Stimulated activated CD8-positive, alpha-beta memory T cell treated with anti-CD3 and anti-CD28 coated beads, Interleukin-12 subunit alpha, Interleukin-12 subunit beta, amount 100 ng/mL, for 24 hours (primary cell): Measurements from ENCODE around the gene SFSWAP.
"Not testable (repeated sequence)": the region's sequence is repeated elsewhere in the genome, so short reads cannot be mapped to it uniquely, and the experiment has no call there.

ENCODE experiments used
- DNase-seq: peaks from one replicate; pipeline ENCODE4 v3.0.0-alpha.2; 2020; ENCODE audit errors: extremely low read depth

The SFSWAP gene

GRCh38 chr12:131735476-131736445, 24.9 kb downstream of the SFSWAP start:
- DNase-seq, result no peak

DNA sequence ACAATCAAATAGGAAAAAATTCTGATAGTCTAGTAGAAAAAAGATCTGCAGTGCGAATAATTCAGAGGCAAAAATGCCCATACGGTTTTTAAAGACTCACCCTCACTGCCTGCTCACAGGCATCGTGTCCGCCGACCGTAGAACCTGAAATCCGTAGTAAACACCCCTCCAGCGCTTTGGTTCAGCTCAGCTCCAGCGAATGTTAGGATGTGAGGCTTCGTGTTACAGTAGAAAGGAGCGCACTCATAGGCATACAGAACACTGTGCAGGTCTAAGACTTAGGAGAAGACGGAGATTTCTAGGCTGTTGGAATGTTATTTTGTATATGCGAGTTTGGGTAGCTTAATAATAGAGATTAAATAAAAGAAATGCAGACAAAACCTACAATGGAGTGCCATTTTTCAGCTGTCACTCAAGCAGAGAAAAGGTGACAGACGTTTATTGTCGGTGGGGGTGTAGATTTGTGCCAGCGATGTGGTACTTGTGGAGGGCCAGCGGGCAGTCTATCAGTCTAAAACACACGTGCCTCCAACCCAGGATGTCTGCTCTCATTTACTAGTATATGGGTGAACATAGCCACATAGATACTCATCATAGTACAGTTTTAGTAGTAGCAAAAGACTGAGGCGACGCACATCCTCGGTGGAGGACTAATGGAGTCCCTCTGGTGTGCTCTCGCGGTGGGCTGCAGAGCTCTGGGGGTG, 25.7 kb downstream of the SFSWAP start:
- no peak for DNase-seq

GRCh38 chr12:131737150-131737827, 26.4 kb downstream of the SFSWAP start:
- no peak for DNase-seq

- DNase-seq, result no peak
Observed at GRCh38 chr12:131738196-131738595, 27.3 kb downstream of the SFSWAP start.

DNA sequence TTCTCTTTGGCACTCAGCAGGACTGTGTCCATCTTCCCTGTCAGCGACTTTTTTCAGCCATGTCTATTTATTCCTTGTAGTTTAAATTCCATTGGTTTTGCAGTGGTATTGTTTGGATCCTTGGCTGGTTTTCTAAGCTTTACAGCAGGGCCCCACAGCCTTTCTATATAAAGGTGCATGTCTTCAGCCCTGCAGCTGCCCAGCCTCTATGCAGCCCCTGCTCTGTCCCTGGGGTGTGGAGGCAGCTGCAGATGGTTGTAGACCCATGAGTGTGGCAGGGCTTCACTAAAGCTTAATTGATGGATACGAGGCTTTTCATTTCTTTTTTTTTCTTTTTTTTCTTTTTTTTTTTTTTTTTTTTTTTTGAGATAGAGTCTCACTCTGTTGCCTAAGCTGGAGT, 29.7 kb downstream of the SFSWAP start:
- DNase-seq, result no peak

GRCh38 chr12:131742761-131743160, 31.9 kb downstream of the SFSWAP start:
- DNase-seq, result not testable (repeated sequence)

- not testable (repeated sequence) for DNase-seq
Observed at GRCh38 chr12:131743410-131743809, 32.5 kb downstream of the SFSWAP start.

- DNase-seq, result not testable (repeated sequence)
Observed at GRCh38 chr12:131743880-131744279, 33.0 kb downstream of the SFSWAP start.

DNA sequence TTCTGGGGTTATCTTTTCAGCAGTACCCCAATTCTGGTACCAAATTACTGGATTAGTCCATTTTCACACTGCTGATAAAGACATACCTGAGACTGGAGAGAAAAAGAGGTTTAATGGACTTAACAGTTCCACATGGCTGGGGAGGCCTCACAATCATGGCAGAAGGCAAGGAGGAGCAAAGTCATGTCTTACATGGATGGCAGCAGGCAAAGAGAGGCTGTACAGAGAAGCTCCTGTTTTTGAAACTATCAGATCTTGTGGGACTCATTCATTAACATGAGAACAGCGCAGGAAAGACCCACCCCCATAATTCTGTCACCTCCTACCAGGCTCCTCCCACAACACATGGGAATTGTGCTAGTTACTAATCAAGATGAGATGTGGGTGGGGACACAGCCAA, 33.8 kb downstream of the SFSWAP start:
- DNase-seq, result not testable (repeated sequence)

GRCh38 chr12:131745706-131746105, 34.8 kb downstream of the SFSWAP start:
- DNase-seq, result no peak

DNA sequence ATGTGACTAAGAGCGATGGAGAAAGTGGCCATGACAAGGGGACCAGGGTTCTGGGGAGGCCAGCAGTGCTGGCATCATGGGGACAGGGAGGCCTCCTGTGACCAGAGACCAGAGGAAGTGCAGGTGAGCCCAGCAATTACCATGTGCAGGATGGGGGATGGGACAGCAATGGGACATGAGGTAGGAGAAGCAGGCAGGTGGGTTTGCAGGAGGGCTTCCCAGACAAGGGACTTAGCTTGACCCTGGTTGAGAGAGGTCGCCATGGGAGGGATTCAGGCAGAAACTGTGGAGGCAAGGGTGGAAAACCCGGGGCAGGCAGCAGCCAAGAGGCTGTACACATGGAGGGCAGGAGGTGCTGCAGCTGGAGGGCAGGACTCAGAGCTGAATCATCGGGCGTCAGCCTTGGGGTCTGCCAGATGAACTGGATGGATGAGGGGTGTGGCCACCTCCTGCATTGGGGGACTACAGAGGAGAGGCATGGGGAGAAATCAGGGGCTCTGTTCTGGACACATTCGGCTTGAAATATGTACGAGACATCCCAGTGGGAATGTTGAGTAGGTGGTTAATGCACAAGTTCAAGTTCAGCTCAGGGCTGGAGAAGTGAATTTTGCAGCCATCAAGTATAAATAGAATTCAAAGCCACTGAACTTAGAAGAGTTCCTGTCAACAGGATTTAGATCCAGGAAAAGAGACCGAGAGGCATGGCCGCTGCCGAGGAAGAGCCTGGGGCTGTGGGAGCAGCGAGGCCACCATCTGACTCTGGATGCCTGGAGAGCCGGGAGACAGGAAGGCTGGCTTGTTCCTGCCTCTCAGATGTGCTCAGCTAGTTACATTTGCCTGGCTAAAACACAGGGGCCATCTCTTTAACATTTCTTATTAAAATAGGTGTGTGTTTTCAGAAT, 36.6 kb downstream of the SFSWAP start:
- DNase-seq, result no peak

- no peak for DNase-seq
Observed at GRCh38 chr12:131749618-131750315, 38.9 kb downstream of the SFSWAP start.

DNA sequence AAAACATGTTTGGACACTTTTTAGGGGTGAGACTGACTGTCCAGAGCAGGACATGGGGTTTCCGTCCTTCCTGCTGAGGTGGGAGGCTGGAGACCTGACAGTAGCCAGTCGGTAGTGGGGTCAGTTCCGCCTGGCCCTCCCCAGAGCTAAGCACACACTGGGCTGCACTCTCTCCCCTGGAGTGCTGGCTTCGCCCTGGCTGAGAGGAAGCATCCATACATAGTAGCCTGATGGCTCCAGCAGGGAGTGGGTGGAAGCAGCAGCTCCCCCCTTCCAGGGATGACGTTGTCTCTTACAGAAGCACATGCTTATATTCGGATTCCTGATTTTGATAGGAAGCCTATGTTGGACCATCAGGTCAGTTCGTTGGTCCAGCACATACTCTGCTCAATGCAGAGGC, 40.4 kb downstream of the SFSWAP start:
- DNase-seq, result no peak

DNA sequence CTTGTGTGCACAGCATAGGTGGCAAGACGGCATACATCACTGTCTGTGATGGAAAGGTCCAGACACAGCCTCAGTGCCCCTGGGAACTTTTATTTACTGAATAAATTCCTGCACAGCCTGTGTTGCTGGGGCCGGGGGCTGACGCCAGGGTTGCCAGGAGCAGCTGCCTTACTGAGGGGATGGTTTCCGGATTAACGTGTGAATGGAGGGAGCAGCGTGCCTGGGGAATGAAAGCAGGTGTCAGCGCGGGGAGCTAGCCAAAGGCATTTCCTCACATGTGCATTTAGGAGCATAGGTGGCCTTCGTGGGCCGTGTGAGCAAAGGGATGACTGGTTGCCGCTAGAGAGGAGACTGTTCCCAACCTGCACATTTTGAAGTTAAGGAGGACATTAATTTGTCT, 41.6 kb downstream of the SFSWAP start:
- DNase-seq, result no peak

GRCh38 chr12:131753005-131753404, 42.1 kb downstream of the SFSWAP start:
- DNase-seq, result no peak

GRCh38 chr12:131753757-131754156, 42.9 kb downstream of the SFSWAP start:
- DNase-seq, result no peak

DNA sequence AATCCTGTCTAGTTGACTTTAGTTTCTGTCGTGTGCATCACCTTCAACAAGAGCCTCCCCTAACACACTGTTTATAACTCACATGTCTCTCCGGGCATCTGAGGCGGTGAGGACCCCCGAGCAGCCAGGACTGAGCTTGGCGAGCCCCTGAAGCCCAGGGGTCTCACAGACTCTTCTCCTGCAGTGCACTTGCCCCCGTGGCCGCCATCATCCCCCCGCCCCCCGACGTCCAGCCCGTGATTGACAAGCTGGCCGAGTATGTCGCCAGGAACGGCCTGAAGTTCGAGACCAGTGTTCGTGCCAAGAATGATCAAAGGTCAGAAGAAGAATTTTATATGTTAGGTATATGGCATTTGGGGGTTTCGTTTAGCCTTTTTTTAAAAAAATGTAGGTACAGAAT, 43.3 kb downstream of the SFSWAP start:
- no peak for DNase-seq

DNA sequence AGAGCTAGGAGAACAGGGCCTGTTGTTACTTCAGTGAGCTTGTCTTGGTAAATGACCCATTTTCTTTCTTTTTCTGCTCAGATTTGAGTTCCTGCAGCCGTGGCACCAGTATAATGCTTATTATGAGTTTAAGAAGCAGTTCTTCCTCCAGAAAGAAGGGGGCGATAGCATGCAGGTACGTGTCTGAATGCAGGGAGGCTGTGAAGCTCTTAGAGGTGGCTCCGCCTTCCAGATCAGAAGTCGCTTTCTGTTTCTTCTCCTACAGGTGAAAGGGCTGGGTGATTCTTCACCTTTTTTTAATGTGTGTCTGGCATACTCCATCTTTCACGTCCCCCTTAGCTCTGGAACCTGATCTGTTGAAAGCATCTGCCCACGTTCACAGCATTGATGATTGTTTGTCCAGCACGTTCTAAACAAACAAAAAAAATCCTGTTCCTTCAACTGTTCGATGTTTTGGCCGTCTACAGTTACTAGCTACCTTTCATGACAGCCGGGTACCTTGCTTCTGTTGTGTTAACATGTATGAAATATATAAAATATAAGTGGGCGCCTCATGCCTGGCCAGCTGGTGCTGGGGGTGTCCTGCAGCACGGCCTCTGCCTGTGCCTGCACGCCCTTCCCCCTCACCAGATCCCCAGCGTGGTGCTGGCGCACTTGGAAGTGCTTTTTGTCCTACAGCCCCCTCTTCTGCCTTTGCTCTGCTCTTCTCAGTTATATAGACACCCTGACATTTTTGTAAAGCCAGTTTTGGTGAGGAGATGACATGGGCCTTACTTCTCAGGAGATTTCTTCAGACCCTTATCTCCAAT, 44.6 kb downstream of the SFSWAP start:
- no peak for DNase-seq

DNA sequence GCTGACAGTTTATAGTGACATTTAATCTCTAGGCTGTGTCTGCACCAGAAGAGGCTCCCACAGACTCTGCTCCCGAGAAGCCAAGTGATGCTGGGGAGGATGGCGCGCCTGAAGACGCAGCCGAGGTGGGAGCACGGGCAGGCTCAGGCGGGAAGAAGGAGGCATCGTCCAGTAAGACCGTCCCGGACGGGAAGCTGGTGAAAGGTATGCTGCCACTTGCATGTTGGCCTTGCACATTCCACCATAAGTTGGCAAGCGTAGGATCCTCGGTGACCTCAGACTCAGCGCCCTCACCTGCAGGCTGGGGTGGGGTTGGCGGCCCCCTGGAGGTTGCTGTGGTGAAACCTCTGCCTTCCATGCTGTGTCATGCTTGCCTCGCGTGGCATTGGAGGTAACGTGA, 45.6 kb downstream of the SFSWAP start:
- no peak for DNase-seq

- DNase-seq, result no peak
Observed at GRCh38 chr12:131757111-131757510, 46.2 kb downstream of the SFSWAP start.
